ENCODE measurements around the gene RAB14. TPM values are rescaled to one million over a fixed set of nuclear protein-coding genes. Genes with fewer than 3 reads are reported as not detected.
"Not testable (repeated sequence)": the region's sequence is repeated elsewhere in the genome, so short reads cannot be mapped to it uniquely, and the experiment has no call there.

The RAB14 gene
- total RNA-seq, 1 donor from 2014 or later, result 50.6 TPM

DNA sequence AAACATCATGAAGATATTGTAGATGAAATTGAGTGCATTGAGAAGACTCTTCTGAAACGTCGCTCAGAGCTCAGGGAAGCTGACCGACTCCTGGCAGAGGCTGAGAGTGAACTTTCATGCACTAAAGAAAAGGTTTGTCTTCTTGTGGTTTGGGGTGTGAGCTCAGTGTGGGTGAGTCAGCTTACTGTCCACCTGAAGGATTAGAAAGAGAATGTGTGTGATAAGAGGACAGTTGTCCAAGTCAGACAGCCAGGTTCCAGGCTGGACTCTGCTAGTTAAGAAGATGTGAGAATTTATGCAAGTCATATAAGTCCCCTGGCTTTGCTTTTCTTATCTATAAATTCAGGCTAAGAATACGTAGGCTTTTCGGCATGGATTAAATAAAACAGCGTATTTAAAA lies 46.9 kb downstream of the RAB14 start:
- DNase-seq, result no peak

GRCh38 chr9:121153642-121154041 lies 48.0 kb downstream of the RAB14 start:
- no peak for DNase-seq

DNA sequence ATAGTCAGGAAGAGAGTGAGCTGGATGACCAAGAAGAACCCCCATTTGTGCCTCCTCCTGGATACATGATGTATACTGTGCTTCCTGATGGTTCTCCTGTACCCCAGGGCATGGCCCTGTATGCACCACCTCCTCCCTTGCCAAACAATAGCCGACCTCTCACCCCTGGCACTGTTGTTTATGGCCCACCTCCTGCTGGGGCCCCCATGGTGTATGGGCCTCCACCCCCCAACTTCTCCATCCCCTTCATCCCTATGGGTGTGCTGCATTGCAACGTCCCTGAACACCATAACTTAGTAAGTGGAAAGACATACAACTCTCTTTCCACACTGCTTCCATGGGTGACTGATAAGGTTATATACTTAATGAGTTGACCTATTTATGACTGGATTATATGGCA lies 51.5 kb downstream of the RAB14 start:
- DNase-seq, result no peak

- DNase-seq, result no peak
Measured at GRCh38 chr9:121144482-121144881, 57.2 kb downstream of the RAB14 start.

- no peak for DNase-seq
Measured at GRCh38 chr9:121143771-121144170, 57.9 kb downstream of the RAB14 start.

GRCh38 chr9:121141706-121142105 lies 60.0 kb downstream of the RAB14 start:
- no peak for DNase-seq

GRCh38 chr9:121141306-121141705 lies 60.4 kb downstream of the RAB14 start:
- no peak for DNase-seq

DNA sequence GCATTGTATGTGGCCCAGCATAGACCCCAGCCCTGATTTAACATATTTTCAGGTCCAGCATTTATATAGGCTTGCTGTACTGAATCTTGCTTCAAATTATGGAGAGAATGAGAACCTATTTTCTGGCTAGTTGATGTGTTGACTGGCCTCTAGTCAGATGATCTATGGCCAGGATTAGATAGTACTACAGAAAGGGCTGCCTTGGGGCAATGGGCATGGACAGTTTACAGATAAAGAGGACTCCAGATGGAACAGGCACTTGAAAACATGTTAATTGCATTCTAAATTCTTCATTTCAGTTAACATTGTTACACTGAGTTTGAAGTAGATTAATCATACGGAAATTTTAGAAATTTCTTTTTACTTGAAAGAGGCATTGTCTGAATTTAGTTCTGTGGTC lies 61.5 kb downstream of the RAB14 start:
- no peak for DNase-seq

DNA sequence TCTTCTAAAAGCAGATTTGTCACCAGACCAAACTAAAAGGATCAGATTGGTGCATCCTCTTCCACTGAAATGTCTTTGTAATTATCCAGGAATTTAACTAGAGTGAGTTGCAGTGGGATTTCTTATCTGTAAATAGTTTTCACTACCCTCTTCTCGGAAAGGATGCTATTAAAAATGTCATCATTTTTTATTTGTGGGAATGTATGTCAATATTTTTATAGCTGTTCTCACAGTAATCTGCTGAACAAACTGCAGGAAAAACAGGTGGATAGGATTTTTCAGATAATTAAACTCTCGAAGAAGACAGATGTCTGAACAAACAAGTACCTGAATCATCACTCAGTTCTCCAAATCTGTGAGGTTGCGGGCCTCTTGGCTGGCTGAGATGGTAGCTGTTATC lies 62.7 kb downstream of the RAB14 start:
- no peak for DNase-seq

GRCh38 chr9:121138561-121138960 lies 63.1 kb downstream of the RAB14 start:
- no peak for DNase-seq

- no peak for DNase-seq
Measured at GRCh38 chr9:121135642-121136041, 66.0 kb downstream of the RAB14 start.

DNA sequence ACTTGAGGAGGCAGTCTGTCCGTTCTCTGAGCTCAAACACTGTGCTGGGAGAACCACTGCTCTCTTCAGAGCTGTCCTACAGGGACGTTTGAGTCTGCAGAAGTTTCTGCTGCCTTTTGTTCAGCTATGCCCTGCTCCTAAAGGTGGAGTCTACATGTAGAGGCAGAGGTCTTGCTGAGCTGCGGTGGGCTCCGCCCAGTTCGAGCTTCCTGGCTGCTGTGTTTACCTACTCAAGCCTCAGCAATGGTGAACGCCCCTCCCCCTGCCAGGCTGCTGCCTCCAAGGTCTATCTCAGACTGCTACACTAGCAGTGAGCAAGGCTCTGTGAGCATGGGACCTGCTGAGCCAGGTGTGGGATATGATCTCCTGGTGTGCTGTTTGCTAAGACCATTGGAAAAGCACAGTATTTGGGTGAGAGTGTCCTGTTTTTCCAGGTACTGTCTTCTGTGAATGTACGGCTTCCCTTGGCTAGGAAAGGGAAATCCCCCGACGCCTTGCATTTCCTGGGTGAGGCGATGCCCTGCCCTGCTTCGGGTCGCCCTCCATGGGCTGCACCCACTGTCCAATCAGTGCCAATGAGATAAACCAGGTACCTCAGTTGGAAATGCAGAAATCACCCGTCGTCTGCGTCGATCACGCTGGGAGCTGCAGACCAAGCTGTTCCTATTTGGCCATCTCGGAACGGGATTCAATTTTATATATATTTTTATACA lies 68.4 kb downstream of the RAB14 start:
- no peak for DNase-seq

GRCh38 chr9:121129384-121129783 lies 72.3 kb downstream of the RAB14 start:
- DNase-seq, result not testable (repeated sequence)

Small RNAs within 50 kb of the gene (small RNA-seq; reads per million reads assigned to genes)
- gene RN7SL181P (ENCODE audit: low replicate concordance), result not detected

Other genes with a start within 250 kb of the RAB14 start
- gene C5, start 151.6 kb downstream of the RAB14 start, total RNA-seq, result 10.3 TPM
- 21.6 TPM for gene CNTRL, start 126.9 kb downstream of the RAB14 start, total RNA-seq
- 360 TPM for gene GSN, start 66.3 kb upstream of the RAB14 start, total RNA-seq
- 139 TPM for gene STOM, start 168.4 kb upstream of the RAB14 start, total RNA-seq